H1 (cell line): ENCODE measurements around the gene ARL2. TPM values are rescaled to one million over a fixed set of nuclear protein-coding genes. Genes with fewer than 3 reads are reported as not detected.

Source experiments
- CTCF ChIA-PET: fragments of 300-600 bp; sonication (Branson Sonifier 250); formaldehyde crosslinking; loops from one replicate; lab custom pipeline; 2021; ENCODE audit not compliant: partially characterized antibody; lab: Charles Lee
- POLR2A ChIA-PET: fragments of 300-600 bp; sonication (Branson Sonifier 250); formaldehyde crosslinking; loops from one replicate; lab custom pipeline; 2021; ENCODE audit warnings: inconsistent platforms; ENCODE audit not compliant: partially characterized antibody; lab: Charles Lee
- DNase-seq, 2 experiments: peaks; one replicate each; pipeline versions ENCODE4 v3.0.0 to v3.0.0-alpha.2; 2010 to 2022; ENCODE audit warnings: low spot score in 2 of 2, low read depth in 1 of 2, mixed read lengths in 1 of 2
- FAIRE-seq: peaks from 2 replicates; lab custom pipeline; 2011; peaks lifted over from hg19 to GRCh38; lab: Jason Lieb, UNC
- H2AFZ ChIP-seq: 2 replicates; pipeline ENCODE4 v1.8.1; 2012; ENCODE audit warnings: low read length, inconsistent platforms
- H2AK5ac ChIP-seq: 2 replicates; pipeline ENCODE4 v1.6.1; 2013; ENCODE audit warnings: low read depth, low read length
- H2BK120ac ChIP-seq: replicated peaks from 2 replicates; pipeline ENCODE3; 2013; ENCODE audit warnings: low read depth, low read length, inconsistent platforms
- H2BK12ac ChIP-seq: 2 replicates; pipeline ENCODE4 v1.6.1; 2013; ENCODE audit warnings: low read depth, low read length
- H2BK15ac ChIP-seq: 2 replicates; pipeline ENCODE4 v1.6.1; 2013; ENCODE audit warnings: low read length
- H2BK20ac ChIP-seq: 2 replicates; pipeline ENCODE4 v1.6.1; 2013; ENCODE audit warnings: low read length
- H2BK5ac ChIP-seq: 2 replicates; pipeline ENCODE4 v1.6.1; 2013; ENCODE audit warnings: low read depth, low read length
- H3K14ac ChIP-seq: 2 replicates; pipeline ENCODE4 v1.6.1; 2013; ENCODE audit warnings: inconsistent platforms; ENCODE audit not compliant: insufficient read length
- H3K18ac ChIP-seq: 2 replicates; pipeline ENCODE4 v1.6.1; 2013; ENCODE audit warnings: low read length; ENCODE audit errors: extremely low read depth
- H3K23ac ChIP-seq: 2 replicates; pipeline ENCODE4 v1.6.1; 2013; ENCODE audit warnings: inconsistent platforms; ENCODE audit not compliant: insufficient read length
- H3K23me2 ChIP-seq: 2 replicates; pipeline ENCODE4 v1.6.1; 2013; ENCODE audit warnings: low read depth, low read length
- H3K27ac ChIP-seq: 2 replicates; pipeline ENCODE4 v1.6.1; 2011; ENCODE audit warnings: low read depth, low read length, inconsistent platforms
- H3K27me3 ChIP-seq, 4 experiments: replicated peaks in 1 of 4; 1 replicate in 1 of 4; 2 replicates in 3 of 4; pipeline versions ENCODE4 v1.6.1 to v1.8.1; 2011 to 2013; ENCODE audit warnings: low read length in 3 of 4, mild to moderate bottlenecking in 3 of 4, inconsistent platforms in 2 of 4, mixed read lengths in 2 of 4, moderate library complexity in 1 of 4; ENCODE audit not compliant: control insufficient read depth in 3 of 4, insufficient read depth in 3 of 4; ENCODE audit errors: extremely low read depth in 1 of 4
- H3K36me3 ChIP-seq, 4 experiments: 2 replicates each; pipeline versions ENCODE4 v1.6.1 to v1.8.1; 2011 to 2013; ENCODE audit warnings: mild to moderate bottlenecking in 4 of 4, low read length in 3 of 4, moderate library complexity in 2 of 4, control low read depth in 1 of 4, inconsistent platforms in 1 of 4; ENCODE audit not compliant: insufficient read depth in 4 of 4, control insufficient read depth in 2 of 4
- H3K4ac ChIP-seq: replicated peaks from 2 replicates; pipeline ENCODE3; 2013; ENCODE audit warnings: low read length, low read depth, mixed read lengths, inconsistent platforms; ENCODE audit not compliant: insufficient read length
- H3K4me1 ChIP-seq, 4 experiments: replicated peaks in 1 of 4; 1 replicate in 1 of 4; 2 replicates in 3 of 4; pipeline versions ENCODE4 v1.6.1 to v1.8.1; 2011 to 2013; ENCODE audit warnings: low read length in 3 of 4, inconsistent platforms in 2 of 4, mixed read lengths in 1 of 4; ENCODE audit not compliant: insufficient read depth in 4 of 4, control insufficient read depth in 3 of 4
- H3K4me2 ChIP-seq, 2 experiments: 2 replicates each; pipeline versions ENCODE4 v1.6.1 to v1.8.1; 2011 to 2013; ENCODE audit warnings: low read depth in 2 of 2, low read length in 2 of 2, control low read depth in 1 of 2, inconsistent platforms in 1 of 2, mild to moderate bottlenecking in 1 of 2; ENCODE audit not compliant: insufficient read depth in 1 of 2
- H3K4me3 ChIP-seq, 4 experiments: fragments of 200-600, 300-600 bp in 1 of 4; sonication (generic), shearing (Covaris generic), sonication (Bioruptor Twin) in 1 of 4; 2 replicates each; pipeline versions ENCODE4 v1.5.1 to v1.8.1; 2011 to 2016; ENCODE audit warnings: low read length in 4 of 4, low read depth in 3 of 4, control low read depth in 2 of 4, inconsistent platforms in 2 of 4, mild to moderate bottlenecking in 2 of 4, mixed read lengths in 1 of 4, moderate library complexity in 1 of 4; ENCODE audit not compliant: insufficient read depth in 2 of 4; ENCODE audit errors: extremely low read depth in 1 of 4
- H3K56ac ChIP-seq: replicated peaks from 2 replicates; pipeline ENCODE3; 2013; ENCODE audit warnings: low read depth, mild to moderate bottlenecking, mixed read lengths, low read length, inconsistent platforms; ENCODE audit not compliant: insufficient read length
- H3K79me1 ChIP-seq: 2 replicates; pipeline ENCODE4 v1.6.1; 2013; ENCODE audit warnings: low read depth, low read length, control low read depth
- H3K79me2 ChIP-seq, 2 experiments: 2 replicates each; pipeline versions ENCODE4 v1.6.1 to v1.8.1; 2012 to 2013; ENCODE audit warnings: low read length in 2 of 2, mild to moderate bottlenecking in 2 of 2, inconsistent platforms in 1 of 2; ENCODE audit not compliant: insufficient read depth in 2 of 2, control insufficient read depth in 1 of 2
- H3K9ac ChIP-seq, 4 experiments: replicated peaks in 1 of 4; 1 replicate in 1 of 4; 2 replicates in 3 of 4; pipeline versions ENCODE4 v1.6.1 to v1.8.1; 2011 to 2013; ENCODE audit warnings: low read depth in 3 of 4, low read length in 3 of 4, control low read depth in 2 of 4, mild to moderate bottlenecking in 2 of 4, moderate library complexity in 2 of 4, inconsistent platforms in 1 of 4; ENCODE audit errors: extremely low read depth in 1 of 4
- H3K9me3 ChIP-seq, 2 experiments: 2 replicates each; pipeline versions ENCODE4 v1.6.1 to v1.8.1; 2012 to 2013; ENCODE audit warnings: mild to moderate bottlenecking in 2 of 2, moderate library complexity in 2 of 2, control low read depth in 1 of 2, inconsistent platforms in 1 of 2, low read depth in 1 of 2, low read length in 1 of 2, mixed read lengths in 1 of 2; ENCODE audit not compliant: insufficient read depth in 2 of 2
- H4K20me1 ChIP-seq, 2 experiments: replicated peaks in 1 of 2; 2 replicates each; pipeline versions ENCODE3 to v1.8.1; 2011 to 2013; ENCODE audit warnings: inconsistent platforms in 2 of 2, low read length in 2 of 2, mild to moderate bottlenecking in 1 of 2; ENCODE audit not compliant: insufficient read depth in 2 of 2, control insufficient read depth in 1 of 2
- H4K5ac ChIP-seq: 2 replicates; pipeline ENCODE4 v1.6.1; 2013; ENCODE audit warnings: low read length, low read depth, mixed read lengths, inconsistent platforms; ENCODE audit not compliant: insufficient read length
- H4K8ac ChIP-seq: 2 replicates; pipeline ENCODE4 v1.8.0; 2013; ENCODE audit warnings: mild to moderate bottlenecking, moderate library complexity, low read length, inconsistent platforms; ENCODE audit not compliant: insufficient read depth; ENCODE audit errors: extremely low read depth
- H4K91ac ChIP-seq: replicated peaks from 2 replicates; pipeline ENCODE3; 2013; ENCODE audit warnings: low read length, mixed read lengths, inconsistent platforms; ENCODE audit not compliant: insufficient read length
- BACH1 ChIP-seq: IDR thresholded peaks from 2 replicates; pipeline ENCODE4 v1.6.1; 2012; ENCODE audit warnings: low read length, improper control_type of control experiment
- GABPA ChIP-seq: IDR thresholded peaks from 2 replicates; pipeline ENCODE4 v1.6.1; 2011; ENCODE audit warnings: mild to moderate bottlenecking, low read length, moderate library complexity, borderline replicate concordance; ENCODE audit not compliant: insufficient read depth
- GTF2F1 ChIP-seq: IDR thresholded peaks from 2 replicates; pipeline ENCODE4 v1.6.1; 2012; ENCODE audit warnings: low read depth, low read length, improper control_type of control experiment, borderline replicate concordance
- MAX ChIP-seq: IDR thresholded peaks from 2 replicates; pipeline ENCODE4 v1.6.1; 2012; ENCODE audit warnings: inconsistent platforms
- NANOG ChIP-seq: IDR thresholded peaks from 2 replicates; pipeline ENCODE4 v1.6.1; 2011; ENCODE audit warnings: low read length, low read depth, mild to moderate bottlenecking, inconsistent platforms; ENCODE audit not compliant: insufficient read depth, poor library complexity, severe bottlenecking
- SIN3A ChIP-seq, 2 experiments: IDR thresholded peaks in 1 of 2; conservative IDR thresholded peaks in 1 of 2; 2 replicates each; pipeline ENCODE4 v1.6.1; 2011 to 2012; ENCODE audit warnings: low read length in 2 of 2, improper control_type of control experiment in 1 of 2, low read depth in 1 of 2, mild to moderate bottlenecking in 1 of 2
- SP1 ChIP-seq: IDR thresholded peaks from 2 replicates; pipeline ENCODE4 v1.6.1; 2011; ENCODE audit warnings: low read depth, low read length
- SRF ChIP-seq: IDR thresholded peaks from 2 replicates; pipeline ENCODE4 v1.6.1; 2011; ENCODE audit warnings: mild to moderate bottlenecking, low read depth, low read length, moderate library complexity
- SUZ12 ChIP-seq: fragments of 200-600 bp; sonication (generic); IDR thresholded peaks from 2 replicates; pipeline ENCODE4 v1.6.1; 2012; ENCODE audit warnings: mild to moderate bottlenecking, inconsistent platforms, low read length, moderate library complexity, mixed read lengths
- TAF7 ChIP-seq: optimal IDR thresholded peaks from 2 replicates; pipeline ENCODE3; 2011; ENCODE audit warnings: low read depth, mild to moderate bottlenecking, inconsistent platforms, low read length, moderate library complexity, borderline replicate concordance
- YY1 ChIP-seq: IDR thresholded peaks from 2 replicates; pipeline ENCODE4 v1.6.1; 2011; ENCODE audit warnings: low read depth, mild to moderate bottlenecking, low read length
- WGBS, 2 experiments: shearing (Covaris generic) in 1 of 2; methylation state at CpG; one replicate each; pipeline versions ENCODE4 v1.1.6 to v1.1.7; 2013 to 2015; ENCODE audit warnings: low lambda C conversion rate in 2 of 2, mixed read lengths in 2 of 2, inconsistent platforms in 1 of 2, low coverage in 1 of 2, missing lambda C conversion rate in 1 of 2; ENCODE audit not compliant: insufficient replicate concordance in 2 of 2, insufficient coverage in 1 of 2, insufficient read length in 1 of 2; ENCODE audit errors: extremely low coverage in 1 of 2, missing lambda C conversion rate in 1 of 2; 5-methylcytosine and 5-hydroxymethylcytosine counted together
- polyA plus RNA-seq, 7 experiments: library from polyadenylated mRNA; depleted of rRNA in 3 of 7; stranded (reverse) in 5 of 7; unstranded in 2 of 7; fragments of >200 nt in 5 of 7; fragments of 200-250 nt in 2 of 7; gene quantifications; 1 replicate in 5 of 7; 2 replicates in 1 of 7; 4 replicates in 1 of 7; pipeline versions ENCODE4 v1.2.1 to v1.2.3, GENCODE V29; 2011 to 2013; ENCODE audit warnings: missing spikeins in 2 of 7, mixed read lengths in 2 of 7
- total RNA-seq: library from RNA; stranded (reverse); fragmentation: NEBNext Ultra II Directional; extraction: Animal tissue kit (Norgen Biotek cat#: 25700); gene quantifications from 2 replicates; pipeline ENCODE4 v1.2.1, GENCODE V29; 2021

The ARL2 gene
- total and polyA plus RNA-seq, 2 of the 8 experiments (the other 6 are each of a cell fraction or from before 2014, with no cell fraction given), result 186 to 535 TPM

GRCh38 chr11:64998690-64999431, 15.1 kb upstream of the ARL2 start:
- no peak overlapping the region for H3K18ac ChIP-seq
- no peak overlapping the region for H3K9ac ChIP-seq
- H4K20me1 ChIP-seq, result no peaks in the 10 kb centered on the region
- ChIA-PET POLR2A (interaction anchor here (0.9 to 2.8 kb wide), 4 partner anchors 14 to 220 kb away, joined by 3 to 20 read pairs (median 5); partner anchors contain the start of genes ARL2, PPP2R5B and SF1), CTCF (interaction anchor here (0.6 to 6.1 kb wide), 9 partner anchors 15 to 150 kb away, joined by 3 to 65 read pairs (median 5); partner anchors contain the start of genes ARL2 and SNX15)
- H3K23ac ChIP-seq, result no peak overlapping the region
- no peak overlapping the region for H3K27ac ChIP-seq
- no peak overlapping the region for H2BK120ac ChIP-seq
- H3K4me3 ChIP-seq, result no peak overlapping the region
- no peak overlapping the region for H3K14ac ChIP-seq
- no peak overlapping the region for H3K4ac ChIP-seq
- no peak overlapping the region for H2AK5ac ChIP-seq
- H3K9me3 ChIP-seq, result no peaks in the 10 kb centered on the region
- FAIRE-seq, result no peak
- no peak overlapping the region for H2BK20ac ChIP-seq
- no peak overlapping the region for H2AFZ ChIP-seq
- H4K91ac ChIP-seq, result no peak overlapping the region
- WGBS, 2 experiments, result 80% methylated on average over 9 of the region's 9 CpGs; no CpG with 5 or more reads in 1 of the 2 experiments
- H3K79me1 ChIP-seq, result no peaks in the 10 kb centered on the region
- no peak overlapping the region for H4K8ac ChIP-seq
- H3K4me1 ChIP-seq, result peaks cover 0 to 9% (median 1%) of the 10 kb centered on the region in 4 experiments; a peak in 2 of 7 replicates
- no peaks in the 10 kb centered on the region for H3K79me2 ChIP-seq
- no peak overlapping the region for H2BK5ac ChIP-seq
- no peak overlapping the region for H2BK15ac ChIP-seq
- no peak for DNase-seq
- no peaks in the 10 kb centered on the region for H3K36me3 ChIP-seq
- H3K56ac ChIP-seq, result no peak overlapping the region
- H3K23me2 ChIP-seq, result no peaks in the 10 kb centered on the region
- H2BK12ac ChIP-seq, result no peak overlapping the region
- no peak overlapping the region for H3K4me2 ChIP-seq
- no peaks in the 10 kb centered on the region for H3K27me3 ChIP-seq
- no peak overlapping the region for H4K5ac ChIP-seq
- no peak for TF ChIP-seq GABPA
- no peak for TF ChIP-seq GTF2F1
- no peak for TF ChIP-seq TAF7
- TF ChIP-seq SUZ12, result no peak
- no peak for TF ChIP-seq YY1
- TF ChIP-seq BACH1, result no peak
- no peak for TF ChIP-seq SRF
- no peak for TF ChIP-seq SIN3A (conservative IDR thresholded peaks at IDR 0.05 in 1 of 2, IDR thresholded peaks at IDR 0.05 in 1 of 2; ENCODE audit: low read depth in 1 of 2, low read length in 2 of 2)
- no peak for TF ChIP-seq MAX
- TF ChIP-seq SP1, result no peak
- TF ChIP-seq NANOG, result no peak
